Endothelial cell of umbilical vein (primary cell): ENCODE results near the gene SLC25A21. TPM values are rescaled to one million over a fixed set of nuclear protein-coding genes. Genes with fewer than 3 reads are reported as not detected.

ENCODE experiments used
- BruUV-seq: library from RNA; stranded (reverse); fragments of 400-500 nt; replicated peaks from 2 replicates; lab custom pipeline; 2021; lab: Mats Ljungman, UMichigan
- CTCF ChIA-PET: fragments of 300-600, 350-600 bp; sonication (Branson Sonifier 250); formaldehyde crosslinking; loops from one replicate; lab custom pipeline; 2021; ENCODE audit warnings: antibody characterized with exemption, inconsistent platforms; lab: Charles Lee
- POLR2A ChIA-PET: fragments of 300-600, 350-600 bp; sonication (Branson Sonifier 250); formaldehyde crosslinking; loops from one replicate; lab custom pipeline; 2021; ENCODE audit warnings: antibody characterized with exemption, inconsistent platforms; lab: Charles Lee
- DNase-seq: peaks from one replicate; pipeline ENCODE4 v3.0.0-alpha.2; 2011; ENCODE audit warnings: low read depth, low spot score
- FAIRE-seq: peaks from 2 replicates; lab custom pipeline; 2011; peaks lifted over from hg19 to GRCh38; lab: Jason Lieb, UNC
- H2AFZ ChIP-seq: 2 replicates; pipeline ENCODE4 v1.6.0; 2012; ENCODE audit warnings: low read depth, low read length, control low read depth, inconsistent platforms
- H3K27ac ChIP-seq: 2 replicates; pipeline ENCODE4 v1.5.1; 2011; ENCODE audit warnings: low read depth, mild to moderate bottlenecking, control low read depth, low read length, moderate library complexity; ENCODE audit not compliant: insufficient read depth
- H3K27me3 ChIP-seq, 2 experiments: 2 replicates each; pipeline versions ENCODE4 v1.6.0 to v1.6.1; 2011; ENCODE audit warnings: low read length in 2 of 2, mixed read lengths in 1 of 2; ENCODE audit not compliant: control insufficient read depth in 2 of 2, insufficient read depth in 2 of 2
- H3K36me3 ChIP-seq, 2 experiments: 2 replicates in 1 of 2; 3 replicates in 1 of 2; pipeline ENCODE4 v1.5.1; 2011; ENCODE audit warnings: low read length in 2 of 2, mild to moderate bottlenecking in 1 of 2, moderate library complexity in 1 of 2; ENCODE audit not compliant: control insufficient read depth in 2 of 2, insufficient read depth in 2 of 2; ENCODE audit errors: extremely low read depth in 1 of 2
- H3K4me1 ChIP-seq: 3 replicates; pipeline ENCODE4 v1.5.1; 2011; ENCODE audit warnings: mild to moderate bottlenecking, low read length; ENCODE audit not compliant: control insufficient read depth, insufficient read depth; ENCODE audit errors: extremely low read depth
- H3K4me2 ChIP-seq: 2 replicates; pipeline ENCODE4 v1.6.1; 2011; ENCODE audit warnings: low read length, control low read depth, mixed read lengths; ENCODE audit not compliant: insufficient read depth
- H3K4me3 ChIP-seq, 3 experiments: fragments of 200-600 bp in 1 of 3; sonication (generic), shearing (Covaris generic) in 1 of 3; replicated peaks in 1 of 3; 2 replicates each; pipeline ENCODE4 v1.5.1; 2011 to 2016; ENCODE audit warnings: control low read depth in 3 of 3, low read length in 3 of 3, mild to moderate bottlenecking in 2 of 3, inconsistent platforms in 1 of 3, low read depth in 1 of 3, moderate library complexity in 1 of 3; ENCODE audit not compliant: insufficient read depth in 1 of 3
- H3K79me2 ChIP-seq: 2 replicates; pipeline ENCODE4 v1.6.0; 2012; ENCODE audit warnings: low read length, inconsistent platforms; ENCODE audit not compliant: control insufficient read depth, insufficient read depth
- H3K9ac ChIP-seq: replicated peaks from 2 replicates; pipeline ENCODE3; 2011; ENCODE audit warnings: low read length, control low read depth; ENCODE audit not compliant: insufficient read depth; ENCODE audit errors: extremely low read depth
- H3K9me1 ChIP-seq: replicated peaks from 3 replicates; pipeline ENCODE4 v1.6.0; 2011; ENCODE audit warnings: mild to moderate bottlenecking, low read length; ENCODE audit not compliant: control insufficient read depth, insufficient read depth; ENCODE audit errors: extremely low read depth
- H3K9me3 ChIP-seq: replicated peaks from 2 replicates; pipeline ENCODE4 v1.5.1; 2012; ENCODE audit warnings: low read length, inconsistent platforms; ENCODE audit not compliant: control insufficient read depth, insufficient read depth
- H4K20me1 ChIP-seq: replicated peaks from 2 replicates; pipeline ENCODE3; 2011; ENCODE audit warnings: mild to moderate bottlenecking, low read length; ENCODE audit not compliant: control insufficient read depth, insufficient read depth; ENCODE audit errors: extremely low read depth
- EZH2 ChIP-seq: IDR thresholded peaks from 2 replicates; pipeline ENCODE4 v1.6.1; 2012; ENCODE audit warnings: borderline replicate concordance, low read depth, mild to moderate bottlenecking, moderate library complexity, low read length, inconsistent platforms; ENCODE audit not compliant: severe bottlenecking
- FOS ChIP-seq: IDR thresholded peaks from 2 replicates; pipeline ENCODE4 v1.6.1; 2011; ENCODE audit warnings: mild to moderate bottlenecking, low read length, moderate library complexity, borderline replicate concordance; ENCODE audit not compliant: insufficient read depth
- GATA2 ChIP-seq: IDR thresholded peaks from 2 replicates; pipeline ENCODE4 v1.7.0; 2011; ENCODE audit warnings: low read depth, mild to moderate bottlenecking, moderate library complexity, mixed read lengths, low read length; ENCODE audit not compliant: insufficient read length, insufficient read depth
- JUN ChIP-seq: IDR thresholded peaks from 2 replicates; pipeline ENCODE4 v1.6.1; 2011; ENCODE audit warnings: borderline replicate concordance, low read depth; ENCODE audit not compliant: insufficient read length, insufficient read depth
- MAX ChIP-seq: IDR thresholded peaks from 2 replicates; pipeline ENCODE4 v1.6.1; 2011; ENCODE audit not compliant: insufficient read depth, insufficient read length
- MYC ChIP-seq: IDR thresholded peaks from one replicate; pipeline ENCODE4 v1.6.1; 2011; ENCODE audit warnings: mild to moderate bottlenecking, low read depth, low read length
- POLR2A ChIP-seq: IDR thresholded peaks from 2 replicates; pipeline ENCODE4 v1.6.1; 2012; ENCODE audit warnings: low read depth, mild to moderate bottlenecking, control low read depth, low read length
- POLR2AphosphoS5 ChIP-seq: IDR thresholded peaks from 2 replicates; pipeline ENCODE4 v1.6.1; 2012; ENCODE audit warnings: low read depth, mild to moderate bottlenecking, control low read depth, low read length, moderate library complexity; ENCODE audit not compliant: insufficient read depth
- dilution Hi-C: fragments of 300-500 bp; cut with MboI; formaldehyde crosslinking; loops from one replicate; pipeline ENCODE4 v1.15.0; 2019; ENCODE audit warnings: low sequenced_read_pairs; ENCODE audit not compliant: extremely low pct_ligation_motif_present
- intact Hi-C: fragments of 100-400 bp; cut with micrococcal nuclease; formaldehyde crosslinking; loops from one replicate; pipeline ENCODE4 v1.10.0; 2022
- polyA plus RNA-seq, 4 experiments: library from polyadenylated mRNA; depleted of rRNA in 3 of 4; stranded (reverse) in 3 of 4; unstranded in 1 of 4; fragments of >200 nt; gene quantifications; 2 replicates each; pipeline versions ENCODE4 v1.2.1 to v1.2.3, GENCODE V29; 2011 to 2012; ENCODE audit warnings: missing spikeins in 1 of 4
- total RNA-seq: library from RNA; stranded (reverse); gene quantifications from 2 replicates; pipeline ENCODE4 v1.2.3, GENCODE V29; 2021
- TF ChIP-seq, protein P1 (sequence below), 2 donors: IDR thresholded peaks; 1 replicate in 1 of 2; 2 replicates in 1 of 2; pipeline ENCODE4 v1.5.1; 2011; ENCODE audit warnings: low read length in 2 of 2, mild to moderate bottlenecking in 2 of 2, moderate library complexity in 2 of 2, control low read depth in 1 of 2, inconsistent platforms in 1 of 2, low read depth in 1 of 2; ENCODE audit not compliant: insufficient read depth in 1 of 2; ENCODE audit errors: extremely low read depth in 1 of 2

SLC25A21 gene
- total and polyA plus RNA-seq, 2 donors (not counting 3 experiments of a cell fraction or from before 2014, with no cell fraction given) = 0.98 to 1.4 TPM

DNA sequence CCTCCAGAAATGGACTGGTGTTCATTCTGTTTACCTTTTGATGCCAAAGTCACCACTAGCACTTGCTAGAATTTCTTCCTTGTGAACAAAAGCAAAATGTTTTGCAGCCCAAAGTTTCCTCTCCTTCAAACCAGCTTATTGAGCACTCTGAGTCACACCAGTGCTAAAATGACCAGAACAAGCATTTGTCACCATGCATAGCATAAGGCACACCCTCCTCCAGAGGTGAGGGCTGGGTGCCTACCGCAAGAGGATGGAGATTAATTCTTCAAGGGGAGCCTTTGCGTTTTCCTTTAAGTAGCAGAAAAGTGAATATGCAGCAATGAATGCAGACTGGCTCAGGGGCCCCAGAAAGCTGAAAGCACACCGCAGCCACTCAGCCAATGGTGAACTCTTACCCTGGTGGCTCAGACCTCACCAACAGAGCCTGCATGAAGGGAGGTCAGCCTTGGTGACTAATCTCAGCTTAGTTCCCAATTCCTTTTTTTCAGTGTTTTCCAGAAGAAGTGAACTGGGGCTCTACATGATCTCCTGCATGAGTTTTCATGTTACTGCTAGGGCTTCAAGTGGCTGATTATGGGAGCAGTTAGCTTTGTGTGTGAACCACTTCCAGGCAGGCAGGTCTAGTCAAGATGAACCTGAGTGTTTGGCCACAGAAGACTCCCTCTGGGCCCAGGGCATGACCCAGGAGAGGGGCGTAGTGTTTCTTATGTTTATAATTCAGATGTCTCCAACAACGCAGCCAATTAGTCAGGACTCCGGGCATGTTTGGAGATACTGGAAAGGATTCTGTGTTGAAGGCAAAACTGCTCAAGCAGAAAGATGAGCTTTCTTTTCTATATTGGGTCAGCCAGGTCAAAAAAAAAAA is 414.4 kb downstream of the SLC25A21 start:
- dilution Hi-C loops (no loop called here), intact Hi-C loops (loop anchor here (10.0 kb wide), 1 partner anchor 357 kb away; no protein-coding TSS in a partner anchor)
- H3K27me3 ChIP-seq = no peaks in the 10 kb centered on the region
- H3K4me1 ChIP-seq = no peaks in the 10 kb centered on the region
- DNase-seq (no peak), FAIRE-seq (no peak)
- no peaks in the 10 kb centered on the region for H3K36me3 ChIP-seq
- no TSS peak for BruUV-seq
- TF ChIP-seq POLR2A (no peak), MAX (no peak)
- no peaks in the 10 kb centered on the region for H3K9me1 ChIP-seq
- no peaks in the 10 kb centered on the region for H4K20me1 ChIP-seq
- ChIA-PET CTCF (interaction anchor here (0.8 to 3.5 kb wide), 2 partner anchors 10 kb away, joined by 6 to 18 read pairs; no protein-coding TSS in a partner anchor), POLR2A (no interaction called here)
- no peak overlapping the region for H3K27ac ChIP-seq
- H2AFZ ChIP-seq = no peak overlapping the region
- H3K9ac ChIP-seq = no peak overlapping the region
- H3K4me2 ChIP-seq = no peak overlapping the region
- H3K9me3 ChIP-seq = no peaks in the 10 kb centered on the region
- no peak overlapping the region for H3K4me3 ChIP-seq
- no peaks in the 10 kb centered on the region for H3K79me2 ChIP-seq

GRCh38 chr14:36756226-36756625 is 416.2 kb downstream of the SLC25A21 start:
- no peak overlapping the region for H2AFZ ChIP-seq
- H3K9me1 ChIP-seq = no peaks in the 10 kb centered on the region
- no peak overlapping the region for H3K4me3 ChIP-seq
- no peak for TF ChIP-seq FOS
- no peak for TF ChIP-seq MAX
- TF ChIP-seq EZH2 = no peak
- no peak for TF ChIP-seq MYC
- TF ChIP-seq, protein P1, sequence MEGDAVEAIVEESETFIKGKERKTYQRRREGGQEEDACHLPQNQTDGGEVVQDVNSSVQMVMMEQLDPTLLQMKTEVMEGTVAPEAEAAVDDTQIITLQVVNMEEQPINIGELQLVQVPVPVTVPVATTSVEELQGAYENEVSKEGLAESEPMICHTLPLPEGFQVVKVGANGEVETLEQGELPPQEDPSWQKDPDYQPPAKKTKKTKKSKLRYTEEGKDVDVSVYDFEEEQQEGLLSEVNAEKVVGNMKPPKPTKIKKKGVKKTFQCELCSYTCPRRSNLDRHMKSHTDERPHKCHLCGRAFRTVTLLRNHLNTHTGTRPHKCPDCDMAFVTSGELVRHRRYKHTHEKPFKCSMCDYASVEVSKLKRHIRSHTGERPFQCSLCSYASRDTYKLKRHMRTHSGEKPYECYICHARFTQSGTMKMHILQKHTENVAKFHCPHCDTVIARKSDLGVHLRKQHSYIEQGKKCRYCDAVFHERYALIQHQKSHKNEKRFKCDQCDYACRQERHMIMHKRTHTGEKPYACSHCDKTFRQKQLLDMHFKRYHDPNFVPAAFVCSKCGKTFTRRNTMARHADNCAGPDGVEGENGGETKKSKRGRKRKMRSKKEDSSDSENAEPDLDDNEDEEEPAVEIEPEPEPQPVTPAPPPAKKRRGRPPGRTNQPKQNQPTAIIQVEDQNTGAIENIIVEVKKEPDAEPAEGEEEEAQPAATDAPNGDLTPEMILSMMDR (IDR thresholded peaks at IDR 0.05; ENCODE audit: extremely low read depth in 1 of 2, insufficient read depth in 1 of 2, low read depth in 1 of 2, low read length in 2 of 2) = no peak
- no peak for TF ChIP-seq POLR2A
- no peak for TF ChIP-seq GATA2
- no peak for TF ChIP-seq POLR2AphosphoS5
- TF ChIP-seq JUN = no peak
- ChIA-PET POLR2A (no interaction called here), CTCF (interaction anchor here (2.1 kb wide), 1 partner anchor 9 kb away, joined by 10 read pairs; no protein-coding TSS in a partner anchor)
- H3K27ac ChIP-seq = no peak overlapping the region
- H3K9ac ChIP-seq = no peak overlapping the region
- H3K79me2 ChIP-seq = no peaks in the 10 kb centered on the region
- H3K9me3 ChIP-seq = no peaks in the 10 kb centered on the region
- dilution Hi-C loops (no loop called here), intact Hi-C loops (loop anchor here (10.0 kb wide), 1 partner anchor 359 kb away; no protein-coding TSS in a partner anchor)
- DNase-seq = no peak
- no peaks in the 10 kb centered on the region for H3K4me1 ChIP-seq
- H4K20me1 ChIP-seq = no peaks in the 10 kb centered on the region
- H3K36me3 ChIP-seq = no peaks in the 10 kb centered on the region
- no peaks in the 10 kb centered on the region for H3K27me3 ChIP-seq
- BruUV-seq = no TSS peak
- no peak for FAIRE-seq
- no peak overlapping the region for H3K4me2 ChIP-seq
